HEK293 (cell line): ENCODE results near the gene RASAL2.

Source experiments
- BCL11A ChIP-seq: fragments of 450-650 bp; formaldehyde crosslinking; IDR thresholded peaks from 2 replicates; pipeline ENCODE4 v1.5.1; 2016; ENCODE audit warnings: low read depth, missing biosample characterization, missing genetic modification characterization
- CTCF ChIP-seq: fragments of 450-650 bp; formaldehyde crosslinking; IDR thresholded peaks from 2 replicates; pipeline ENCODE4 v1.5.1; 2016; ENCODE audit warnings: missing biosample characterization, missing genetic modification characterization
- SP2 ChIP-seq: fragments of 450-650 bp; formaldehyde crosslinking; IDR thresholded peaks from 2 replicates; pipeline ENCODE4 v1.5.1; 2016; ENCODE audit warnings: missing biosample characterization, missing genetic modification characterization
- ZNF350 ChIP-seq: fragments of 450-650 bp; formaldehyde crosslinking; IDR thresholded peaks from 2 replicates; pipeline ENCODE4 v1.5.0; 2017; ENCODE audit warnings: missing biosample characterization, mild to moderate bottlenecking, missing genetic modification characterization
- ZNF626 ChIP-seq: fragments of 450-650 bp; sonication (Bioruptor Pico); formaldehyde crosslinking; IDR thresholded peaks from 2 replicates; pipeline ENCODE4 v1.5.1; 2018; ENCODE audit warnings: missing biosample characterization, missing genetic modification characterization, inconsistent platforms
- ZNF670 ChIP-seq: fragments of 450-650 bp; formaldehyde crosslinking; IDR thresholded peaks from 2 replicates; pipeline ENCODE4 v1.5.1; 2016; ENCODE audit warnings: missing biosample characterization, missing genetic modification characterization, low read depth

DNA sequence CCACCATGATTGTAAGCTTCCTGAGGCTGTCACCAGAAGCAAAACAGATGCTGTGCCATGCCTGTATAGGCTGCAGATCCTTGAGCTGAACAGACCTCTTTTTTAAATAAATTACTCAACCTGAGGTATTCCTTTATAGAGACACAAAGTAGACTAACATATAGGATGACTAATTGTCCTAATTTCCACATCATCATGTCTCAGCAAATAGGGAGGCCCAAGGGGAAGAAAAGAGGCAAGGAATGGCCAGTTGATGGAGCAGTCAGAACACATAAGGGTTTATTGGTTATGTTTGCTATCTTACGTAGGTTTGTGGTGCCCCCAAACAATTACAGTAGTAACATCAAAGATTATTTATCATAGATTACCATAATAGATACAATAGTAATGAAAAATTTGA is 126.2 kb downstream of the RASAL2 start:
- TF ChIP-seq BCL11A (tag by site-specific recombination) (no peak), ZNF350 (tag by site-specific recombination) (no peak), ZNF626 (no peak), CTCF (tag by site-specific recombination) (no peak), ZNF670 (tag by site-specific recombination) (no peak), SP2 (no peak)
